Mucosa of rectum (tissue), 2 donors: ENCODE measurements around the gene DICER1.
A peak's percentile ranks its signal among the peaks of the same experiment; 100 is the strongest.
"Not testable (repeated sequence)": the region's sequence is repeated elsewhere in the genome, so short reads cannot be mapped to it uniquely, and the experiment has no call there.

Source experiments
- H3K27ac ChIP-seq, 2 donors: one replicate each; pipeline ENCODE4 v1.7.0; 2013; ENCODE audit warnings: inconsistent platforms in 2 of 2, low read depth in 2 of 2, low read length in 2 of 2
- H3K27me3 ChIP-seq, 2 donors: one replicate each; pipeline ENCODE4 v1.7.0; 2013; ENCODE audit warnings: low read length in 2 of 2; ENCODE audit not compliant: control insufficient read depth in 2 of 2, insufficient read depth in 2 of 2
- H3K36me3 ChIP-seq, 2 donors: one replicate each; pipeline ENCODE4 v1.7.0; 2013; ENCODE audit warnings: low read length in 2 of 2; ENCODE audit not compliant: control insufficient read depth in 2 of 2, insufficient read depth in 2 of 2
- H3K4me1 ChIP-seq, 2 donors: one replicate each; pipeline ENCODE4 v1.7.0; 2013; ENCODE audit warnings: low read length in 2 of 2, mild to moderate bottlenecking in 1 of 2; ENCODE audit not compliant: control insufficient read depth in 2 of 2, insufficient read depth in 2 of 2
- H3K4me3 ChIP-seq, 2 donors: one replicate each; pipeline ENCODE4 v1.7.0; 2013; ENCODE audit warnings: low read length in 2 of 2
- H3K9ac ChIP-seq, 2 donors: one replicate each; pipeline ENCODE4 v1.7.0; 2013; ENCODE audit warnings: low read length in 2 of 2, low read depth in 1 of 2, mild to moderate bottlenecking in 1 of 2
- H3K9me3 ChIP-seq, 2 donors: one replicate each; pipeline ENCODE4 v1.7.0; 2013; ENCODE audit warnings: low read length in 2 of 2; ENCODE audit not compliant: control insufficient read depth in 2 of 2
- donor health status: healthy.
- donor health status: Normal muscosa, but diverticular disease.

DICER1 gene

GRCh38 chr14:95185033-95185766 lies 27.9 kb upstream of the DICER1 start:
- Histone ChIP-seq H3K36me3 (peaks cover 3 to 6% of the 10 kb centered on the region in 2 donors), H3K9me3 (no peaks in the 10 kb centered on the region), H3K4me3 (peak overlapping the region in 1 of 2 donors; percentile 51), H3K27me3 (no peaks in the 10 kb centered on the region), H3K4me1 (peaks cover 24 to 29% of the 10 kb centered on the region in 2 donors), H3K27ac (peak overlapping the region; percentile 72 to 76), H3K9ac (no peak overlapping the region)

GRCh38 chr14:95184413-95184790 lies 27.1 kb upstream of the DICER1 start:
- Histone ChIP-seq H3K9me3 (no peaks in the 10 kb centered on the region), H3K4me3 (no peak overlapping the region), H3K36me3 (peaks cover 2 to 5% of the 10 kb centered on the region in 2 donors), H3K9ac (no peak overlapping the region), H3K27me3 (no peaks in the 10 kb centered on the region), H3K4me1 (peaks cover 24 to 29% of the 10 kb centered on the region in 2 donors), H3K27ac (peak overlapping the region; percentile 69 to 76)

GRCh38 chr14:95183532-95184412 lies 26.4 kb upstream of the DICER1 start:
- peaks cover 2 to 5% of the 10 kb centered on the region in 2 donors for H3K36me3 ChIP-seq
- H3K4me1 ChIP-seq: peaks cover 24 to 29% of the 10 kb centered on the region in 2 donors
- H3K9me3 ChIP-seq: no peaks in the 10 kb centered on the region
- H3K27me3 ChIP-seq: no peaks in the 10 kb centered on the region
- no peak overlapping the region for H3K4me3 ChIP-seq
- H3K27ac ChIP-seq: peak overlapping the region; percentile 69 to 76
- H3K9ac ChIP-seq: peak overlapping the region in 1 of 2 donors; percentile 33

- peaks cover 24 to 29% of the 10 kb centered on the region in 2 donors for H3K4me1 ChIP-seq
- H3K4me3 ChIP-seq: no peak overlapping the region
- no peaks in the 10 kb centered on the region for H3K27me3 ChIP-seq
- no peak overlapping the region for H3K9ac ChIP-seq
- H3K36me3 ChIP-seq: peaks cover 2 to 5% of the 10 kb centered on the region in 2 donors
- H3K9me3 ChIP-seq: no peaks in the 10 kb centered on the region
- H3K27ac ChIP-seq: peak overlapping the region; percentile 69 to 76
These were observed 25.8 kb upstream of the DICER1 start for GRCh38 chr14:95183082-95183481.

- H3K4me3 ChIP-seq: no peak overlapping the region
- no peaks in the 10 kb centered on the region for H3K9me3 ChIP-seq
- no peak overlapping the region for H3K9ac ChIP-seq
- no peaks in the 10 kb centered on the region for H3K27me3 ChIP-seq
- H3K36me3 ChIP-seq: peaks cover under 1 to 2% of the 10 kb centered on the region in 2 donors
- peak overlapping the region in 1 of 2 donors; percentile 2 for H3K27ac ChIP-seq
- peaks cover 24 to 29% of the 10 kb centered on the region in 2 donors for H3K4me1 ChIP-seq
These were observed 25.1 kb upstream of the DICER1 start for GRCh38 chr14:95182379-95182778.

GRCh38 chr14:95180966-95181741 lies 23.8 kb upstream of the DICER1 start:
- no peaks in the 10 kb centered on the region for H3K27me3 ChIP-seq
- no peak overlapping the region for H3K9ac ChIP-seq
- H3K9me3 ChIP-seq: no peaks in the 10 kb centered on the region
- H3K27ac ChIP-seq: no peak overlapping the region
- peaks cover 24 to 27% of the 10 kb centered on the region in 2 donors for H3K4me1 ChIP-seq
- H3K36me3 ChIP-seq: peaks cover 0 to 2% of the 10 kb centered on the region in 2 donors
- H3K4me3 ChIP-seq: no peak overlapping the region

GRCh38 chr14:95175670-95176069 lies 18.3 kb upstream of the DICER1 start:
- not testable (repeated sequence) for H3K9me3 ChIP-seq, H3K4me3 ChIP-seq, H3K27ac ChIP-seq, H3K9ac ChIP-seq, H3K4me1 ChIP-seq, H3K36me3 ChIP-seq, H3K27me3 ChIP-seq

- Histone ChIP-seq H3K36me3 (no peaks in the 10 kb centered on the region), H3K9ac (no peak overlapping the region), H3K4me3 (no peak overlapping the region), H3K27ac (no peak overlapping the region), H3K4me1 (no peaks in the 10 kb centered on the region), H3K27me3 (no peaks in the 10 kb centered on the region), H3K9me3 (no peaks in the 10 kb centered on the region)
These were observed 17.0 kb upstream of the DICER1 start for GRCh38 chr14:95174184-95174792.

- H3K27me3 ChIP-seq: no peaks in the 10 kb centered on the region
- H3K4me1 ChIP-seq: no peaks in the 10 kb centered on the region
- H3K9me3 ChIP-seq: no peaks in the 10 kb centered on the region
- no peak overlapping the region for H3K4me3 ChIP-seq
- no peak overlapping the region for H3K9ac ChIP-seq
- no peak overlapping the region for H3K27ac ChIP-seq
- no peaks in the 10 kb centered on the region for H3K36me3 ChIP-seq
These were observed 16.2 kb upstream of the DICER1 start for GRCh38 chr14:95173518-95173917.
